Cardiac fibroblast (primary cell): Measurements from ENCODE around the gene LYRM7.

Experiments
- DNase-seq, 2 donors: peaks; one replicate each; pipeline versions ENCODE4 v3.0.0 to v3.0.0-alpha.2; 2010; ENCODE audit warnings: low read depth in 2 of 2
- H3K4me3 ChIP-seq, 2 donors: replicated peaks in 1 of 2; 1 replicate in 1 of 2; 2 replicates in 1 of 2; pipeline ENCODE4 v1.5.1; 2011; ENCODE audit warnings: low read depth in 2 of 2, low read length in 2 of 2, mild to moderate bottlenecking in 2 of 2, moderate library complexity in 1 of 2
- CTCF ChIP-seq: IDR thresholded peaks from one replicate; pipeline ENCODE4 v1.5.1; 2011; ENCODE audit warnings: low read depth, mild to moderate bottlenecking, low read length, inconsistent platforms

The LYRM7 gene

GRCh38 chr5:131222731-131223130 is 52.0 kb downstream of the LYRM7 start:
- no peak overlapping the region for H3K4me3 ChIP-seq

GRCh38 chr5:131223751-131224386 is 53.1 kb downstream of the LYRM7 start:
- TF ChIP-seq CTCF: no peak
- no peak for DNase-seq
- no peak overlapping the region for H3K4me3 ChIP-seq

More at GRCh38 chr5:131222731-131223130, 52.0 kb downstream of the LYRM7 start:
- TF ChIP-seq CTCF: no peak
- DNase-seq: no peak

GRCh38 chr5:131224387-131225201 is 53.9 kb downstream of the LYRM7 start:
- H3K4me3 ChIP-seq: no peak overlapping the region
- DNase-seq: no peak
- TF ChIP-seq CTCF: no peak

GRCh38 chr5:131225282-131225974 is 54.7 kb downstream of the LYRM7 start:
- DNase-seq: no peak
- no peak overlapping the region for H3K4me3 ChIP-seq
- no peak for TF ChIP-seq CTCF

GRCh38 chr5:131226899-131227298 is 56.2 kb downstream of the LYRM7 start:
- TF ChIP-seq CTCF: no peak
- no peak overlapping the region for H3K4me3 ChIP-seq
- DNase-seq: no peak

- no peak for TF ChIP-seq CTCF
- no peak overlapping the region for H3K4me3 ChIP-seq
- no peak for DNase-seq
These were observed 57.9 kb downstream of the LYRM7 start for GRCh38 chr5:131228646-131229045.
